ENCODE results near the gene PDCD2L. TPM values are rescaled to one million over a fixed set of nuclear protein-coding genes. Genes with fewer than 3 reads are reported as not detected.
A peak's percentile ranks its signal among the peaks of the same experiment; 100 is the strongest.

The PDCD2L gene
- total RNA-seq, 2 experiments from 2014 or later, result 3.8 to 3.9 TPM

DNA sequence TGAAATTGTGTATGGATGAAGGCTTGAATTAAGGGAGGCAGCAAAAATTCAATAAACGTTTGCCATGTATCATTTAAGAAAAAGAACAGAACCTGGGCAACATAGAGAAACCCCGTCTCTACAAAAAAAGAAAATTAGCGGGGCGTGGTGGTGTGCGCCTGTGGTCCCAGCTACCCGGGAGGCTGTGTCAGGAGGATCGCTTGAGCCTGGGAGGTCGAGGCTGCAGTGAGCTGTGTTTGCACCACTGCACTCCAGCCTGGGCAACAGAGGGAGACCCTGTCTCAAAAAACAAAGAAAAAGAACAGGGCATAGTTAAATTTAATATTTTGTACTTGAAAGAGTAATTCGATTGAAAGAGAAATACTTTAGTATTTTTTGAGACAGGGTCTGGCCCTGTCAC, 25.4 kb downstream of the PDCD2L start:
- no peak for ATAC-seq (ENCODE audit: poor library complexity)
- peak overlapping the region; percentile 88 for H3K4me3 ChIP-seq (ENCODE audit: low read length)
- ChIA-PET POLR2A (no interaction called here), CTCF (no interaction called here)
- Mint-ChIP-seq H3K4me3 (peak overlapping the region; percentile 99), H3K27me3 (no peaks in the 10 kb centered on the region), H3K9me3 (no peaks in the 10 kb centered on the region), H3K36me3 (ENCODE audit: low read depth) (peaks cover 51% of the 10 kb centered on the region), H3K27ac (peak overlapping the region; percentile 95), H3K4me1 (ENCODE audit: low read depth) (peaks cover 41% of the 10 kb centered on the region)
- H3K4me1 ChIP-seq (ENCODE audit: insufficient read depth, low read length), result peaks cover 27% of the 10 kb centered on the region
- H3K27ac ChIP-seq (ENCODE audit: low read depth in 1 of 2, low read length in 2 of 2), result no peak overlapping the region
- intact Hi-C loops (cut with DNase I, micrococcal nuclease), result loop anchor here in 1 of 2 experiments (2.0 to 5.0 kb wide), 3 partner anchors 25 to 207 kb away; partner anchors contain the start of gene PDCD2L
- H3K9me3 ChIP-seq (ENCODE audit: control insufficient read depth in 1 of 2, insufficient read depth in 1 of 2, low read length in 2 of 2), result no peaks in the 10 kb centered on the region
- no peaks in the 10 kb centered on the region for H3K27me3 ChIP-seq (ENCODE audit: control insufficient read depth in 1 of 2, insufficient read depth in 2 of 2, low read length in 2 of 2)
- TF ChIP-seq, protein P1, sequence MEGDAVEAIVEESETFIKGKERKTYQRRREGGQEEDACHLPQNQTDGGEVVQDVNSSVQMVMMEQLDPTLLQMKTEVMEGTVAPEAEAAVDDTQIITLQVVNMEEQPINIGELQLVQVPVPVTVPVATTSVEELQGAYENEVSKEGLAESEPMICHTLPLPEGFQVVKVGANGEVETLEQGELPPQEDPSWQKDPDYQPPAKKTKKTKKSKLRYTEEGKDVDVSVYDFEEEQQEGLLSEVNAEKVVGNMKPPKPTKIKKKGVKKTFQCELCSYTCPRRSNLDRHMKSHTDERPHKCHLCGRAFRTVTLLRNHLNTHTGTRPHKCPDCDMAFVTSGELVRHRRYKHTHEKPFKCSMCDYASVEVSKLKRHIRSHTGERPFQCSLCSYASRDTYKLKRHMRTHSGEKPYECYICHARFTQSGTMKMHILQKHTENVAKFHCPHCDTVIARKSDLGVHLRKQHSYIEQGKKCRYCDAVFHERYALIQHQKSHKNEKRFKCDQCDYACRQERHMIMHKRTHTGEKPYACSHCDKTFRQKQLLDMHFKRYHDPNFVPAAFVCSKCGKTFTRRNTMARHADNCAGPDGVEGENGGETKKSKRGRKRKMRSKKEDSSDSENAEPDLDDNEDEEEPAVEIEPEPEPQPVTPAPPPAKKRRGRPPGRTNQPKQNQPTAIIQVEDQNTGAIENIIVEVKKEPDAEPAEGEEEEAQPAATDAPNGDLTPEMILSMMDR (IDR thresholded peaks at IDR 0.05), result no peak
- DNase-seq, result no peak
- H3K36me3 ChIP-seq (ENCODE audit: insufficient read depth, low read length), result peaks cover 29% of the 10 kb centered on the region

DNA sequence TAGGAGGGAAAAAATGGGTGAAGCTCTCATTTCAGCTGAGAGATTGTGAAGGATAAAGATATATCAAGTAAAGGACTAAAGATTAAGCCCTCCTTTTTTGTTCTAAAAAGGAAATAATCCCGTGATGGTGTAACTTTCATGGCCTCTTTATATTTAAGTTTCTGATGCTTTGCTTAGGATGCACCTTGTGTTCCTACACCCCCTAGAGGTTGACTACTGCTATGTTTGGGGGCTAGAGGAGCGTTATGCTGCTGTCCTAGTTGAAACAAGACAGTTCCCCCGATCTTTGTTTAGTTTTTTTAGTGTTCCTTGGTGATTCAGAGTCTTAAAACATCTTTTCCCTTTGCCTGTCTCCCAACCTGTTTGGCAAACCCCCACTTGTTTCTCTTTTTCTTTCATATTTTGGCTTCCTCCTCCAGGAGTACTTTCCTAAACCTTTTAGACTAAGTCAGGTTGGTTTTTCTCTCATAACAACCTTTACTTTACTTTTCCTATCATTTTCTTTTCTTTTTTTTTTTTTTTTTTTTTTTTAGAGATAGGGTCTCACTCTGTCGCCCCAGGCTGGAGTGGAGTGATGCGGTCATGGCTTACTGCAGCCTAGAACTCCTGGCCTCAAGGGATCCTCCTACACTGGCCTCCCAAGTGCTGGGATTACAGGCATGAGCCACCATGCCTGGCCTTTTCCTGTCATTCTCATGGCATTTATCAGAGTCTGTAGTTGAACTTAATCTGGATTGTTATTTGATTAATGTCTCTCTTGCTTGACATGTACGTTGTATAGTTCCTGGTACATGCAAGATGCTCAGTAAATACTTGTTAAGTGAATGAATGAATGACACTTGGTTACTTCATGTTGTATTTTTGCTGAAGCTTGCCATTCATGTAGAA, 26.8 kb downstream of the PDCD2L start:
- CTCF ChIA-PET, result interaction anchor here (0.6 to 1.2 kb wide), 9 partner anchors 11 to 1782 kb away, joined by 3 to 6 read pairs (median 3); no protein-coding TSS in a partner anchor
- peak overlapping the region; percentile 99 for H3K4me3 Mint-ChIP-seq
- Histone ChIP-seq H3K4me3 (ENCODE audit: low read length) (no peak overlapping the region), H3K27me3 (ENCODE audit: control insufficient read depth in 1 of 2, insufficient read depth in 2 of 2, low read length in 2 of 2) (no peaks in the 10 kb centered on the region), H3K27ac (ENCODE audit: low read depth in 1 of 2, low read length in 2 of 2) (no peak overlapping the region), H3K36me3 (ENCODE audit: insufficient read depth, low read length) (peaks cover 42% of the 10 kb centered on the region), H3K4me1 (ENCODE audit: insufficient read depth, low read length) (peaks cover 27% of the 10 kb centered on the region), H3K9me3 (ENCODE audit: control insufficient read depth in 1 of 2, insufficient read depth in 1 of 2, low read length in 2 of 2) (no peaks in the 10 kb centered on the region)
- peak; percentile 65 for ATAC-seq (ENCODE audit: poor library complexity)
- intact Hi-C loops (cut with DNase I, micrococcal nuclease), result loop anchor here (1.0 to 10.0 kb wide), 6 partner anchors 27 to 656 kb away; partner anchors contain the start of genes LSM14A (in 1 of the 2) and PDCD2L (in 1 of the 2)
- H3K4me1 Mint-ChIP-seq (ENCODE audit: low read depth), result peaks cover 41% of the 10 kb centered on the region
- POLR2A ChIA-PET, result interaction anchor here (0.6 to 1.3 kb wide), 4 partner anchors 26 to 1992 kb away, joined by 3 to 4 read pairs (median 3); no protein-coding TSS in a partner anchor
- peak in 13 of 14 experiments; percentile 4 to 84 (median 19) for DNase-seq
- no peaks in the 10 kb centered on the region for H3K27me3 Mint-ChIP-seq
- H3K36me3 Mint-ChIP-seq (ENCODE audit: low read depth), result peaks cover 62% of the 10 kb centered on the region
- TF ChIP-seq, protein P1 (IDR thresholded peaks at IDR 0.05), result peak; percentile 78
- H3K9me3 Mint-ChIP-seq, result no peaks in the 10 kb centered on the region
- H3K27ac Mint-ChIP-seq, result peak overlapping the region; percentile 95

DNA sequence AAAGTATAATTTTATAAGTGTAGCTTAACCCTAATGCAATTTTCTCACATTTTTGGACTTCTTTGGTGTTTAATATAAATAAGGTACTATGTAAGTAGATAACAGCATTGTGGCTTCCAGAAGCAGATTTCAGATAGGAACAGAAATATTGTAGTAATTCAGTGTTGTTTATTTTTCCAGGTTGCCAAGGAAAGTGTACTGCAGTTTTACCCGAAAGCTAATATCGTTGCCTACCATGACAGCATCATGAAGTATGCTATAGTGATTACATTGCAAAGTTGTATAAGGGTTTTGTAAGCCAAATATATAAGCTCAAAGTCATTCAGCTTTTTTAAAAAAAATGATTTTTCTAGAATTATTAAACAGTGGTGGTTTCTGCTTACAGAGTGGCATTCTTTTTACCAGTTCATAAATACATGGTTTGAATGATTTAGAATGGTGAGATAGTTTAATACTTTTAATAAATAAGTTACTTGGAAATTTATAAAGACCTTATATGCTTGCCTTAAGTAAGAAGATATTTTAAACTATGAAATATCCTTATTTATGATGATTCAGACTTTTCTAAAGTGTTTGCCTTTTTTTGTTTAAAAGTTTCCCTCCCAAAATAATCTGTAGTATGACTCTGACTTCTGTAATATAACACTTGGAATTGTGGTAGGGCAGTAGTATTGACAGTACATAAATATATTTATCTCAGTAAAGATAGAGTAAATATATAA, 27.6 kb downstream of the PDCD2L start:
- no peak for ATAC-seq (ENCODE audit: poor library complexity)
- Mint-ChIP-seq H3K9me3 (no peaks in the 10 kb centered on the region), H3K27me3 (no peaks in the 10 kb centered on the region), H3K4me1 (ENCODE audit: low read depth) (peaks cover 41% of the 10 kb centered on the region), H3K36me3 (ENCODE audit: low read depth) (peaks cover 67% of the 10 kb centered on the region), H3K27ac (no peak overlapping the region), H3K4me3 (no peak overlapping the region)
- ChIA-PET CTCF (no interaction called here), POLR2A (interaction anchor here (0.6 kb wide), 1 partner anchor 1991 kb away, joined by 3 read pairs; no protein-coding TSS in a partner anchor)
- no peak for DNase-seq
- Histone ChIP-seq H3K27ac (ENCODE audit: low read depth in 1 of 2, low read length in 2 of 2) (no peak overlapping the region), H3K36me3 (ENCODE audit: insufficient read depth, low read length) (peaks cover 50% of the 10 kb centered on the region), H3K9me3 (ENCODE audit: control insufficient read depth in 1 of 2, insufficient read depth in 1 of 2, low read length in 2 of 2) (no peaks in the 10 kb centered on the region), H3K4me1 (ENCODE audit: insufficient read depth, low read length) (peaks cover 27% of the 10 kb centered on the region), H3K27me3 (ENCODE audit: control insufficient read depth in 1 of 2, insufficient read depth in 2 of 2, low read length in 2 of 2) (no peaks in the 10 kb centered on the region), H3K4me3 (ENCODE audit: low read length) (no peak overlapping the region)
- TF ChIP-seq, protein P1 (IDR thresholded peaks at IDR 0.05), result no peak
- intact Hi-C loops (cut with DNase I, micrococcal nuclease), result loop anchor here (2.0 to 10.0 kb wide), 5 partner anchors 73 to 657 kb away; partner anchors contain the start of gene LSM14A (in 1 of the 2)

All from CD4-positive, alpha-beta T cell (primary cell).